ENCODE measurements around the gene CCDC187.

Gene CCDC187

DNA sequence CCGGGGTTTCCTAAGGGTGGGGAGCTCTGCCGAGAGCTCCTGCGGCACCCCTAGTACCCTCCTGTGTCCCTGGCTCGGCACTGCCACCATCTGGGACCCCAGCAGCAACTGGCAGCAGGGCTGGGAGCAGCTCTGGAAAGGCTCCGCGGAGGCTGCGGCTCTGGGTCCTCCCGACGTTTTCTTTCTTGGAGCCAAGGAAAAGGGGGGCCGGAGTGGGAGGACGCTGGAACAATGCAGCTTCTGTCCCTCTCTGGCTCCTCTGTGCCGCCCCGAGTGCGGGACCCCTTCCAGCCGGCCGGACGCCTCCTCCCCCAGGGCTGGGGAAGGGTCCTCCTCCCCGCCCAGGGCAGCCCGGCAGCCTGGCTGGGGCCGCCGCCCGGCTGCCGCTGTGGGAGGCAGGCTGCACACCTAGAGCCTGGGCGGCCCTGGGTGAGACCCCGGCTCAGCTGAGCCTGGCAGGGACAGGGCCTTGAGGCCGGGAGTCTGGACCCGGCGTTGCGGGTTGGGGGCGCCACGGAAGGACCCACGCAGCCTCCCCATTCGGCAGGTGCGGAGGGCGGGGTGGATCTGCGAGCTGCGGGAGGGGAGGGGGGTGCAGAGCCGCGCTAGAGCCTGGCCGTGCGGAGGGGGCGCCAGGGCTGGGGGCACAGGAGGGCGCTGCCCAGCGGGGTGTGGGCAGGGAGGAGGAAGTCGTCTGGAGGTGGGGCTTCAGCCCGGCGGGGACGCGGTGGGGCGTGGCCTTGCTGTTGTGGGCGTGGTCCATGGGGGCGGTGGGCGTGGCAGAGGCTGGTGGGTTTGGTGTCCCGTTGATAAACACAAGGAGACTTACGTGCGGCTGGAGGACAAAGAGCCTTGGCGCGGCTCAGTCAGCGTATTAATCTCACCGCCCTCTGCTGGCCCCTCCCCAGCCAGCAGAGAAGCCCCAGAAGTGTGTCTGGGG is 38.6 kb upstream of the CCDC187 start:
- no peak for TF ChIP-seq GATA2 (IDR thresholded peaks at IDR 0.05; ENCODE audit: low read depth, low read length)
- no peak for TF ChIP-seq GATA3 (IDR thresholded peaks at IDR 0.05; ENCODE audit: low read depth, low read length)

DNA sequence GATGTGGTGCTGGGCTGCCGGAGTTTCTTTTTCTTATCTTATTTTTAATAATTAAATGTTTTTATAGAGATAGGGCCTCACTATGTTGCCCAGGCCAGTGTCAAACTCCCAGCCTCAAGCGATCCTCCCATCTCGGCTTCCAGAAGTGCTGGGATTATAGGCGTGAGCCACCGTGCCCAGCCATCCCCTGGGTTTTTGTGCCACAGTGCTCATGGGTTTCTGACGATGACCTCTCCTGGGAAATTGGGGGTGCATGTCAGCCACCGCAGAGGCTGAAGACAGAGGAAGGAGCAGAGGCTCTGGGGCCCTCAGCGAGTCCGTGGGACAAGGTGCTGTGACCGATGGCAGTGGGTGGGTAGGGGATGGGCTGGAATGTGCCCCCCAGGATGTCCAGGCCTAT is 37.9 kb upstream of the CCDC187 start:
- no peak for TF ChIP-seq GATA3 (IDR thresholded peaks at IDR 0.05; ENCODE audit: low read depth, low read length)
- TF ChIP-seq GATA2 (IDR thresholded peaks at IDR 0.05; ENCODE audit: low read depth, low read length) = no peak

DNA sequence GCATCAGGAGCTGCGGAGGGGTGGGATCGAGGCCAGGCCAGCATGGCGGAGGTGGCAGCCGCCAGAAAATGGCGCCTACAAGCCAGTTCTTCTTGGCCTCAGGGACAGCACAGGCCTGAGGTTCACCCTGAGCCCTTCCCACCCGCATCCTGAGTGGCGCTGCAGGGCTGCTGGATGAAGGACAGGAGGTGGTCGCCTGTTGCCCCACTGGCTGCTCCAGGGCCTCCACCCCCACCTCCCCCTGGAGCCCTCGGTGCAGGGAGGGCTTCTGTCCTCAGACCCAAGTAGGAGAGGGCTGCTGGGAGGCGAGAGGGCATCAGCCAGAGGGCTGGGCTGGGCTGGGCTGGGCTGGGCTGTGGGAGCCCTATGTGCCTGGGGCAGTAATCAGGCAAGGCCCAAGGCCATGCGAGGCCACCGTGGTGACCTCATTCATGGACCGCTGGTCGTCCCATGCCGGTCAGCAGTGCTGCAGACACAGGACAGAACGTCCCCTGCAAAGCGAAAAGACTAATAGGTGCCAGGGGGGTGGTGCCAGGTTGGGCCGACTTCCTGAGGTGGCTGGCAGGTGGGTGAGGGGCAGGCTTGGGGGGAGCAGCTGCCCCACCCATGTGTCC is 37.3 kb upstream of the CCDC187 start:
- TF ChIP-seq GATA2 (IDR thresholded peaks at IDR 0.05; ENCODE audit: low read depth, low read length) = no peak
- no peak for TF ChIP-seq GATA3 (IDR thresholded peaks at IDR 0.05; ENCODE audit: low read depth, low read length)

DNA sequence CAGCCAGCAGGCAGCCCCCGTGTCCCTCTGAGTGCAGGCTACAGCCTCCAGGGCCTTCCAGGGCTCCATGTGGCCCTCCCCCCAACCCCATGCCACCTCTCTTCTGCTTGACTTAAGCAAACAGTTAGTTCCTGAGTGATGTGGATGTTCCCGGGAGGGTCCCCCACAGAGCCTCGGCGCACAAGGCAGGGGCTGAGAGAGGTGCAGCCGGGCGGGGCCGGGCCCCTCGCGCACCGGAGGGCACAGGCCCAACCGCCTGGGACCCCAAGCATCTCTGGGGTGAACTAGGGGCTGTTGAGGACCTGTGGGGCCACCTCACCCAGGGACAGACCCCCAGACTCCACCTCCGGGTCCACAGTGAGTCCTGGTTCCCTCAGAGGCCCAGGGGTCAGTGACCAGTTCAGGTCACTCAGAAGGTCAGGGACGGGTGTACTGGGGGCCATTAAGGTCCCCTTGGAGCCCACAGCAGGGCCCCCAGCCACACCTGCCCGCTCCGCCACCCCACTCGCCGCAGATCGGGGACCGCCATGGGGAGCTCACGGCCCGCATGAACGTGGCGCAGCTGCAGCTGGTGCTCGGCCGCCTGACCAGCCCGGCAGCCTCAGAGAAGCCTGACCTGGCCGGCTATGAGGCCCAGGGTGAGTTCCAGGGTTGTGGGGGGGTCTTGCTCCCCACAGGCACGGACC is 36.6 kb upstream of the CCDC187 start:
- TF ChIP-seq GATA3 (IDR thresholded peaks at IDR 0.05; ENCODE audit: low read depth, low read length) (no peak), GATA2 (IDR thresholded peaks at IDR 0.05; ENCODE audit: low read depth, low read length) (no peak)

DNA sequence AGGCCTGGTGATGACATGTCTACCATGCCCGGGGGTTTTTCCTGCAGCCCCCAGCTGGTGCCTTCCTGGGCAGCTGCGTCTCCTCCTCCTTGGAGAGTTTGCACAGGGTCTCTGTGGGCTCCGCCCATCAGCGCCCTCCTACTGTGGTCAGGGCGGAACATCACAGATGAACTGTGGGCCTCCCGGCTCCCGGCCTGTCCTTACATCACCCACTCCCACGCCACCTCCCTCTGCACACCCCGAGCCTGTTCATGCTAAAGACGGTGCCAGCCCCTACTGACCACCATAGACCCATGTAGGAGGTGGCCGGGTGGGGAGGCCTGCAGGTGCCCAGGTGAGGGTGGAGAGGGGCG is 36.0 kb upstream of the CCDC187 start:
- TF ChIP-seq GATA3 (IDR thresholded peaks at IDR 0.05; ENCODE audit: low read depth, low read length) (no peak), GATA2 (IDR thresholded peaks at IDR 0.05; ENCODE audit: low read depth, low read length) (no peak)

DNA sequence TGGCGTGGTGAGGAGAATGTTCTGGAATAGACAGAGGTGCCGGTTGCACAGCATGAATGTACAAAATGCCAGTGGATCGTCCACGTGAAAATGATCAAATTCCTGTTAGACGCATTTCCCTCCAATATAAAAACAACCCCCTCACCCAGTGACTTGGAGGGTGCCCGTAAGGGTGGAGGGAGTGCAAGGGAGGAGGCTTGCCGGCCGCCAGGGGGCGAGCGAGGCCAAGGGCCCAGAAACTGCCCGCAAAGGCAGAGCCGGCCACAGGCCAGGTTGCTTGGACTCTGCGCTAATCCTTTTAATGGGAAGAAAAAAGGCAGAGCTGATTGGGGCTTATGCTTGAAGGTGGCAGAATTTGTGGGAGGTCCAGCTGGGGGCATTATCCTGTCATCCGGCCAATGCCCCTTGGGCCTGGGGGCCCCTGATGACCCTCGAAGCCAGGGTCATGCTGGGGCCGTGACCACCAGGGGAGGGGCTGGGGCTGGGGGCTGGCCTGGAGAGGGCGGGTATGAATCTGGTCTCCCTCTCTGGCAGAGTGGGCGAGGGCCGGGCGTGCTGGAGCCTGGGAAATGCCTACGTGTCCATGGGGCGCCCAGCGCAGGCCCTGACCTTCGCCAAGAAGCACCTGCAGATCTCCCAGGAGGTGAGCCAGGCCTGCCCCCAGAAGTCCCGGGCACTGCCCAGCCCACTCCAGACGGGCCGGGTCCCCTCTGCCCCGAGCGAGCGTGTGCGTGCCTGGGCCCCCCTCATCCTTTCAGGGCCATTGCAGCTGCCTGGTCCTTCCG is 35.5 kb upstream of the CCDC187 start:
- TF ChIP-seq GATA2 (IDR thresholded peaks at IDR 0.05; ENCODE audit: low read depth, low read length) (no peak), GATA3 (IDR thresholded peaks at IDR 0.05; ENCODE audit: low read depth, low read length) (no peak)

DNA sequence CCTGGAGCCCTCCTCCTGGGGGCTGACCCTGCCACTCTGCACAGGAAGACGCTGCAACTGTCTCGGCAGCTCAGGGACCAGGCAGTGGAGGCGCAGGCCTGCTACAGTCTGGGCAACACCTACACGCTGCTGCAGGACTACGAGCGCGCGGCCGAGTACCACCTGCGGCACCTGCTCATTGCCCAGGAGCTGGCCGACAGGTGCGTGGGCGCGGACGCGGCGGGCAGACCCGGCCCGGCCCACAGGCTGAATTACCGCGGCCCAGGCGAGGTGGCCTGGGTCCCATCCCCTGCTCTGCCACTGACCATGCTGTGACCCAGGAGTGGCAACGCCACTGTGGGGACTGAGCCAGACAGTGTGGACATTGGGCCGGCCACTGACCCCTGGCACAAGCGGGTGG is 34.6 kb upstream of the CCDC187 start:
- no peak for TF ChIP-seq GATA3 (IDR thresholded peaks at IDR 0.05; ENCODE audit: low read depth, low read length)
- no peak for TF ChIP-seq GATA2 (IDR thresholded peaks at IDR 0.05; ENCODE audit: low read depth, low read length)

DNA sequence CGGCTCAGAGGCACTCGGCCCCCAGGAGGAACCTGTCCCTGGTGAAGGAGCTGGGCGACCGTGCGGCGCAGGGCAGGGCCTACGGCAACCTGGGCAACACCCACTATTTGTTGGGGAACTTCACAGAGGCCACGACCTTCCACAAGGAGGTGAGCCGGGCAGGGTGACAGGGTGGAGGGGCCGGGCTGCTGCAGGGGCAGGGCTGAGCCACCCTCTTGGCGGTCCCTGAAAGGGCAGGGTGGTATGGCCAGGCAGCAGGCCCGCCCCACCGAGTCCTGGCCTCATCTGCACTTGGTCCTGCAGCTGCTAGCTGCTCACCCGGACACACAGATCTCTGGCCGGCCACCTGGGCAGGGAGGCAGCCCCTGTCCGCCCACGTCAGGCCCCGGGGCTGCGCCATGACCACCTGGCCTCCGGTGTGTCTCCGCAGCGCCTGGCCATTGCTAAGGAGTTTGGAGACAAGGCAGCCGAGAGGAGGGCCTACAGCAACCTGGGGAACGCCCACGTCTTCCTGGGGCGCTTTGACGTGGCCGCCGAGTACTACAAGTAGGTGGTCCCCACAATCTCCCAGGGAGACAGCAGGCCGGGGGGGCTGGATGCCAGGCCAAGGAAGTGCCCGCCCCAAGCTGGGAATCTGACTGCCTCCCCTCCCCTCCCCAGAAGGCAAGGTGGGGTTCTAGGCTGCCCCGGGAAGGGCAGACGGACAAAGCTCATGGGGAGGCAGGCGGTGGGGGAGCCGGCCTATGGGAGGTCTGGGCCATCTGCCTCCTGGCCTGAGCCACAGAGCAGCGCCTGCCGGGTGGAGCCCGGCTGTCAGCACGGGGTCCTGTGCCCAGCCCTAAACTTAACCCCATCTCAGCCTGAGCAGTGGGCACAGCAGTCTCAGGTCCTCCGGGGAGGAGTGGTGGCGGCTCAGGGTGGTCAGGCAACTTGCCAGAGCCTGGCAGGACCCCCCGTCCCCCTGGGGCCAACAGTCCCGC is 33.8 kb upstream of the CCDC187 start:
- TF ChIP-seq GATA3 (IDR thresholded peaks at IDR 0.05; ENCODE audit: low read depth, low read length) (no peak), GATA2 (IDR thresholded peaks at IDR 0.05; ENCODE audit: low read depth, low read length) (no peak)

DNA sequence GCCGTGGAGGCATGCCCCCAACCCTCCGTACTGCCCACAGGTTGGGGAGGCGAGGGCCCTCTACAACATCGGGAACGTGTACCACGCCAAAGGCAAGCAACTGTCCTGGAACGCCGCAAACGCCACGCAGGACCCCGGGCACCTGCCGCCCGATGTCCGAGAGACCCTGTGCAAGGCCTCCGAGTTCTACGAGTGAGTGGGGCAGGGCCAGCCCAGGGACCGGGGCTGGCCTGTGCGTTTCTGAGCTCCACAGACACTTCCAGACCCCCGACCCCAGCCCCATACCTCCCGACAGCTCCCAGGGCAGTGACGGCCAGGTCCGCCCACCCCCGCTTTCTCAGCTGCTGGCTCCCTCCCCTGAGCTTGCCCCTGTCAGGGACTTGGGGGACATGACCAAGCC is 33.0 kb upstream of the CCDC187 start:
- no peak for TF ChIP-seq GATA2 (IDR thresholded peaks at IDR 0.05; ENCODE audit: low read depth, low read length)
- no peak for TF ChIP-seq GATA3 (IDR thresholded peaks at IDR 0.05; ENCODE audit: low read depth, low read length)

DNA sequence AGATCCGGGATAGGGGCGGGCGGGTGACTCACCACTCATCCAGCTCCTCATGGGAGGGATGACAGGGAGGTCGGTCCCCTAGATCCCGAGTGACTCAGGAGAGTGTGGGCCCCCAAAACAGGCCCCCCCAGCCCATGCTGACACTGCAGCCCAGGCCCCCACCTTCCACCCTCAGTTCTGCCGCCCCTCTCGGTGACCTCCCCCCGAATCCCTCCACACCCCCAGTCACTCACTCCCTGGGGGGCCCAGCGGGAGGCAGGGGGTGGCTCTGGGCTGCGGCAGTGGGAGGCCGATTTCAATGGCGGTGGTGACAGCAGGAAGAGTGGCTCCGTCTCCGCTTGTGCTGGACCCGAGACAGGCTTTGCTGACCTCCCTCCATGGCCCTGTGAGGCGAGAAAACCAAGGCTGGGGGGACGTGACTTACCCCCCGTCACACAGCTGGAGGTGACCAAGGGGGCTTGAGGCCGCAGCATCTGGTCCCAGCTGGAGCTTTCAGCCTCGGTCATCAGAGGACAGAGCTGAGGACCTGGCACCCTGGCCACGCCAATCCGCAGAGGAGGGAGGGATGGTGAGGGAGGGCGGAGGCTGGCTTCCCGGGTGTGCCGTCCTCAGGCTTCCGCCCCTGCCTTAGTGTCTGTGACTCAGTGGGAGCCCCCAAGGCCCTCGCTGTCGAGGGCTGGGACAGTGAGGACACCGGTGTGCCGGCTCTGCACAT is 32.4 kb upstream of the CCDC187 start:
- TF ChIP-seq GATA2 (IDR thresholded peaks at IDR 0.05; ENCODE audit: low read depth, low read length) = no peak
- TF ChIP-seq GATA3 (IDR thresholded peaks at IDR 0.05; ENCODE audit: low read depth, low read length) = no peak

DNA sequence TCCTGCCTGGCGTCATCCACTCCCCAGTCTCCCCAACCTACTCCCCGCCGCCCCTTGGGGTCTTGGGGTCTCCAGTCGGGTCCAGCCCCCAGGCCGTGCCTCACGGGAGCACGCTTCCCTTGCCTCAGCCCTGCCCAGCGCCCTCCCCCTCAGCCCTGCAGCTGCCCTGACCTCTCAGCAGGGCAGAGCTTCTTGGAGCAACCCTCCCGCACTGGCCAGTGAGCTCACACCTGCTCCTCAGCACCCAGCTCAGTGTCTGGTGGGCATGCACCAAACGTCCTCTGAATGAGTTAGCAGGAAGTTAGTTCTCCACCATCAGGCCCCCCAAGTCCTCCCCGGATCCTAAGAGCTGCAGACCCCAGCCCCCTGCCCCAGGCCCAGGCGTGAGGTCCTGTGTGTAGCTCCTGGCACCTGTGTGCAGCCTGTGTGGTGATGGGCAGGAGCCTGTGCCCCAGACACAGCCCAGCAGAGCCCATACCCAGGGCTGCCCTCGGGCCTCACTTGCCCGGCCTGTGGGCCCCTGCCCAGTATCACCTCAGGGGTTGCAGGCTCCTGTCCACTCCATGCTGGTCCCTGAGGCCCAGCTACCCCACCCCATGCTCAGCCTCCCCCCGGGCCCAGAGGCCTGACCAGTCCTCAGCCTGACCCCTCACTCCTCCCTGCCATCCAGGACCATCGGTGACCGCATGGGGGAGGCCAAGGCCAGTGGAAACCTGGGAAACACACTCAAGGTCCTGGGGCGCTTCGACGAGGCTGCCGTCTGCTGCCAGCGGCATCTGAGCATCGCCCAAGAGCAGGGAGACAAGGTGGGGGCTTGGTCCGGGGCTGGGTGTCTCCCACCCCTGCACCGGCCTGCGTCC is 31.6 kb upstream of the CCDC187 start:
- no peak for TF ChIP-seq GATA3 (IDR thresholded peaks at IDR 0.05; ENCODE audit: low read depth, low read length)
- no peak for TF ChIP-seq GATA2 (IDR thresholded peaks at IDR 0.05; ENCODE audit: low read depth, low read length)
